Germinal center (tissue), 1 donor: Measurements from ENCODE around the gene SAMD4A.

Experiments used
- DNase-seq: peaks from one replicate; pipeline ENCODE4 v3.0.0; 2012; ENCODE audit warnings: mixed read lengths, low spot score

SAMD4A gene

DNA sequence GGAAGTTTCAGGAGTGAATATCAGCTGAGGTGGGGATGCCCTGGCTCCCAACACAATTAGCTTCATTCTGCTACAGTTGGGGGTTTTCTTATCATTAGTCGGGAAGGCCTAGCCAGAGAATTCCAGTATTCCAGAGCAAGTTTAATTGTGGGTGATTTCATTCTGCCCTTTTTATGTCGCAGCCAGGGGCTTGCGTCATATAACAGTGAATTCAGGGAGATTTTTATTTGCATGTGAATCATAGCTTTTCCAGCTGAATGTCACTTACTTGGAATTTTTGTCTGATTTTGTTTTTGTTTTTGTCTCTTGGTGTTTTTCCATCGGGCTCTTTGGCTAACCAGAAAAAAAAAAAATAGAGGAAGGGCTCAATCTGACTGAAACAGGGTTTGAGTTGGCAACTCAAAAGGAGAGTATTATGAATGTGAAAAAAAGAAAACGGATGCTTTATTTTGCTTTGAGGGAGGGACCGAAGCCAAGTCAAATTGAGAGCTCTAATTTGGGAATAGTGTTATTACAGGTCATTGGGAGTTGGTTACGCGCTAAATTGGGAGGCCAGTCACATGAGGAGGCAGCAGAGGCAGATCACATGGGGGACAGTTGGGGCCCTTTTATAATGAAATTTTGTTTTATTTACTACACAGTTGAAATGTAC is 119.4 kb downstream of the SAMD4A start:
- DNase-seq, result no peak

DNA sequence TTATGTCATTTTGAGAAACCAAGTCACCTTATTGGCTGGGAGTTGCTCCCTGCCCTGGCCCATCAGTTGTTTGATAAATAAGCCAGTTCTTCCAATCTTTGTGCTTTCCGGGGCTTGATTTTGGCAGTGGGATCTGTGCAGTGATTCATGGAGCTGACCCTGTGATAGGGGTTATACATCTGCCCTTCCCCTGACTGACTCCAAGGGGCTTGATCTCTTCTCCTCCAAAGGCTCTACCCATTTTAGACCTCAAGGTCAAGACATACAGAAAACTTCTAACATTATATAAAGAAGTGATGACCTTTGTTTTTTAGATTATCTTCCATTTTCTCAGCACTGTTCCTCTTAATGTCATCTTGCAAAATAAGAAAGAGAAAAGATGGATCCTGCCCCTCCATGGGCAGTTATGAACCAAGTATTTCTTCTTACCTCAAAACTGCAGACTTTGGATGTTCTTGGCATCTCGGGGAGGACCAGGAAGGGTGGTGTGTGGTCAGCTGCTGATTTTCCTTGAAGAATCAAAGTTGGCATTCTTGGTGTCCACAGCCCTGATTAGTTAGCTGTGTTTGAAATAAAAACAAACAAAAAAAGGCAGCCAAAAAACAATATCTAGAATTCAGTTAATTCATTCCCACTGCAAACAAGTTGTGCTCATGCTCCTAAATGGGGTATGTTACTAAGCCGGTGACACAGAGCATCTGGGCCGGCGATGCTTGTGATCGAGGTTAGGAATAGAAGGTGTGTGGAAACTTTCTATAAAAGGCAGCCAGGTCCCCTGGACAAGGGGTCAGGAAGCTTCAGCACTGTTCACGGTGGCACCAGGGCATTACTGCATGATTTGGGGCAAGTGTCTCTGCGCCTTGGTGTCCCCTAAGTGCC is 120.2 kb downstream of the SAMD4A start:
- no peak for DNase-seq

DNA sequence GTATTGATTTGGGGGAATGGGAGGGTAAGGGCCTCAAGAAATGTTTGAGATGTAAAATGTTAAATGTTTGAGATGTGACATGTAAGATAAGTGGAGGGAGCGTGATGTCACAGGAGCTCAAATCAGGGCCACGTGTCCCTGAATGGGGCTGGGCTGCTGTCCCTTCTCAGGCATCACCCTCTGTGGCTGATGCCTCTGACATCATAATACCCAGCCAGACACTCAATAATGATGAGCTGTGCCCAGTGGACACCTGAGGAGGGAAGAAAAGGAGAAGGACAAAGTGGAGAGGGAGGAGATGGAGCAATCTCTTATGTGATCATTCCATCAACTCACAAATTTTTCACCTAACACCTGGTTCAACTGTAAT is 120.8 kb downstream of the SAMD4A start:
- no peak for DNase-seq

DNA sequence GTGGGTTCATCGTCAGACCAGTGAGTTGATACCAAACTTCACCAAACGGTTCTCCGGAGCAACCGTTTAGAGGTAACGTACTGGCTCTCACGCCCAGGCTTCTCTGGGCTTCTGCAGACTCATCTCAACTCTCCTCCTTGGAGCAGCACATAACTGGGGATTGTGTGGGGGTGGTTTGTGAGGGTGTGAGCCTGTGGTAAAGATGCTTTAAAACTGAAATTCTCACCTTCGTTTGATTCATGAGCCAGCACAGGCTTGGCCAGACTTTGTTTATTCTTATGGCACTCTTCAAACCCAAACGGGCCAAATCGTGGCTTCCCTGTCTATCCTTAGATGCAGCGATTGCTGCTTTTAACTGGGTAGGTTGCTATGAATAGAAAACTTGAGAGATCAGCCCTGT is 121.3 kb downstream of the SAMD4A start:
- DNase-seq, result no peak

DNA sequence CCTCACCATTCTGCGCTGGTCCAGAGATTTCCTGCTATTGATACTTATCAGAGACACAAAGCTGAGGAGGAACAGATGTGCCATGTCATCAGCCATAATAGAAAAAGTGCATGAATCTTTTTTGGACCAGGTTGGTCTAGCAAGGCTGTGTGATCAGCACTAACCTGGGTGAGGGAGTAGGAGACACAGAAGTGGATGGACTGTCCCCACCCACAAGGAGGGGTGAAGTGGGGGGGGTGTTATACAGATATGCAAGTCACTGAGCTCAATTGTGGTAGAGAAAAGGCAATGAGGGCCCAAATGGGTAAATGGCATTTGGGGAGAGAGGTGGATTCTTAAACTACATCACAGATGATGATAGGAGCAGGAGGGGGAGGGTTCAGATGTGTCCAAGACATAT is 123.0 kb downstream of the SAMD4A start:
- DNase-seq, result no peak

DNA sequence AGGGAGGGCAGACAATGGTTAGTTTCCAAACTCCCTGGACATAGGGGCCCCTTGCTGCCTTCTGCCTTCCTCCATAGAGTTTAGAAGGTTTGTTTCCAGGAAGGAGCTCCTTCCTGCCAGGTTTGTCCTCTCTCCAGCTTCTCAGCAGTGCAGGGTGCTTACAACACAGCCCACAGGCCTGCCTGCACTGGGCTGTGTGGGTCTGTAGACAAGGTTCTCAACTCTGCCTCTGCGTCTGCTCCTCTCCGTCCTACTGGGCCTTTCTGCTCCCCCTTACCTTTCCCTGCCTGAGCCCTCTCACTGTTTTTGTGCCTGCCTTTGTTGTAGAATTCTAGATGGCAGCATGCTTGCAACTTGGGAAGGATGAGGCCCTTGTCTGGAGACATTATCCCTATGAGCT is 124.0 kb downstream of the SAMD4A start:
- no peak for DNase-seq

DNA sequence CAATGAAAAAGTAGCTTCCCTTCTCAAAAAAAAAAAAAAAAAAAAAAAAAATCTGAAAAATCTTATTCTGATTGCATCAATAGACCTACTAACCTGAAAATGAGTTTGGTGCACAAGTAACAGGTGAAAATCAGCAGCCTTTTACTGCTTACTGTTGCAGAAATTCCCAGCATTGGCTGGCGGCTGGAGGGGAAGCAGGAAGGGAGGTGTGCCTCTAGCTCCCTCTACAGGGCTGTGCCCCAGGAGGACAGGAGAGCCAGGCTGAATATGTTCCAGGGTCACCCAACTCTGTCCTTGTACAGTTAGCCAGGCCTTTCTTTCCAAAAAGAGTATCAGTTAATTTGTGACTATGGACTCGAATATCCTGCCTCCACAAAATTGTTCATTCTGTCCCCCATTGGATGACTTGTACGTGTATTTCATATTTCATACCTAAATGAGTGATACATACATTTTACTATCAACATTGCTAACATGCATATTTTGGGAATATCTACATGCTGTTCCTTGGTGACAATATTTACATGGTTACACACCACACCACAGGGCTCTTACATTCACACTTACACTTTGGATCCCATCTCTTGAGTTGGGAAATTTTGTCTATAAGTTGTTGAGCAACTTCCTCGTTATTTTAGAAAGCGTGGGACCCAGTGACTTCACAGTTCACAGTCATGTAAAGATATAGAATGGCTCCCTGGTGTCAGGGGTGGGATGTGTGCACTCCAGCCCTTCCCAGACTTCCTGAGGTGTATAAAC is 124.8 kb downstream of the SAMD4A start:
- DNase-seq, result peak; percentile 46

DNA sequence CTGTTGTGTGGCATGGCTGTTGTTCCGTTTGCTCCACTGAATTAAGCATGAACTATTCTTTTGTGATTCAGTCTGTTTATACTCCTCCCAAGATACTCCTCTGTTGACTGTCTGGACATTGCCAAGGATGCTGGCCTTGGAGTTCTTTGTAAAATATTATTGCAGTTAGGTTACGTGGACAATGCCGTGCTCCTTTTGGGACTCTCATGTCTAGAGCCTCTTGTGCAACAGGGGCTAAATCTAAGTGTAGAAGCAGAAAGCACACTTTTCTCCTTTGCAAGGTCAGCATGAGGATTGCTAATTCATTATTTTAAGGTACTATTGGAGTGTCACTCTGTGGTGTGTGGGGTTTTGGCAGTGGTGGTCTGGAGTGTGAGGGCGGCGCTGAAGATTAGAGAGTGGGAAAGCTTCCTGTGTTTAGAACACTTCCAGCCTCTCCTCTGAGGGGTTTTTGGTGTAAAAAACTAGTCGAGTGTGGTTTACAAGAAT is 125.4 kb downstream of the SAMD4A start:
- DNase-seq, result no peak

DNA sequence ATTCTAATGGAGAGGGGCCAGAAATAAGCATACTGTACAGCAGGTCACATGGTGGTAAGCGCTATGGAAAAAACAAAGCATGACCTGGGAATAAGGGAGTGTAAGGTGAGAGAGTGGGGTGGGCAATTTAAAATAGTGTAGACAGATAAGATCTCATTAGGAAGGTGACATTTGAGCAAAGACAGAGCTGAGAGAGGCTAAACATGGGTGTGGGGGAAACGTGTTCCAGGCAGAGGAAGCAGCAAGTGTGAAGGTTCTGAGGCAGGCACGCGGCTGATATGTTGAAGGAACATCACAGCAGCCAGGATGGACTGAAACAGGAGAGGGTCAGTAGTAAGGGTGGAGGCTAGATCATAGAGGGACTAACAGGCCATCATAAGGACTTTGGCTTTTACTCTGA is 126.8 kb downstream of the SAMD4A start:
- DNase-seq, result no peak

DNA sequence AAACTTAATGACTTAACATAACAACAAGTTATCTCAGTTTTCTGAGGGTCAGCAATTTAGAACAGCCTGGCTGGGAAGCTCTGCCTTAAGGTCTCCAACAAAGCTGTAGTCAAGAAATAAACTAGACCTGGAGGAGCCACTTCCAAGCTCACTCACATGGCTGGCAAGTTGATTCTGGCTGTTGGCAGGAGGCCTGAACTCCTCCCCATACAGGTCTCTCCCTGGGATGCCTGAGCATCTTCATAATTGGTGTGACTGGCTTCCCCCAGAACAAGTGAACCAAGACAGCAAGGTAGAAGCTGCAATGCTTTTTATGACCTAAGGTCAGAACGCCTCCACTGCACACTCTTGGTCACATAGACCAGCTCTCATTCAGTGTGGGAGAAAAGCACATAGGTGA is 128.3 kb downstream of the SAMD4A start:
- no peak for DNase-seq

DNA sequence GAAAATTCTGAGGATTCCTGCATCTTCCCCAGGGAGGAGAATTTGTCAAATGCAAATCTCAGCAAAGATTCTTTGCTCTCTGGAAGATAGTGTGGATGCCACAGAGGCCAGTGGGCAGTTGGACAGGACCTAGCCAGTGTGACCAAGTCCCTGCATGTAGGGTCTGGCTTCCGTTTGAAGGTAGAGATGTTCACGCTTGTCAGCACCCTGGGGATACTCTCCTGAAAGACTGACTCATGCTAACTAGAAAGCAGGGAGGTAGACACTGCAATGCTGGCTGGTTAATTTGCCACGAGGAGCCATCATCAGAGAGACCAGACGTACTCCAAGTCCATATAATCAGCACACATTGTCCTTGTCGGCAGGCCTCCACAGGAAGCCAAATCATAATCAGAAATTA is 130.1 kb downstream of the SAMD4A start:
- no peak for DNase-seq

DNA sequence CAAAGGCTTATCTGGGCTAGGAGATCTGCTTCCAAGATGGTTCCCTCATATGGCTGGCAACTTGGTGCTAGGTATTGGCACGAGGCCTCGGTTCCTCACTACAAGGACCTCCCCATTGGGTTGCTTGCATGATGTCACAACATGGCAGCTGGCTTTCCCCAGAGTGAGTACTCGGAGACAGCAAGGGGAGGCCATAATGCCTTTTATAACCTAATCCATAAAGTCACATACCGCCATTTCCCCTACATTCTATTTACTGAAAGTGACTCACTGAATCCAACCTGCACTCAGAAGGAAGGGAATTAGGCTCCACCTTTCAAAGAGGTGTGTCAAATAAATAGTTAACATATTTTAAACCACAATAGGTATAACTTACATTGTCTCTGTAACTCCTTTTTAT is 130.9 kb downstream of the SAMD4A start:
- no peak for DNase-seq

DNA sequence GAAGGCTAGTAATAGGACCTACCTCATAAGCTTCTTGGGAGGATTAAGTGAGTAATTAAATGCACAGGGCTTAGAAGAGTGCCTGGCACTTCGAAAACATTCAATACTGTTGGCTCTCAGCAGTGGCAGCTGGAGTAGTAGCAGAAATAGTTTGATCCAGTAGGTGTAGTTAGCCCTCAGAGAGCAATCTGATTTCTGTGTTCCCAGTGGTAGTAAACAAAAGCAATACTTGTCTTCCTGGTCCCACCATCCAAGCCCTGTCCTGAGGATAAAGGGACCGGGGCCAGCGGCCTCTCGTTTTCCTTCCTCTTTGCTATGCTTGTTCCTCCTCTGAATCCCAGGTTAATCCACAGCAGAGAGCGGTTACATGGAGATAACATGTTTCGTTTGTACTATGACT is 131.6 kb downstream of the SAMD4A start:
- DNase-seq, result no peak

DNA sequence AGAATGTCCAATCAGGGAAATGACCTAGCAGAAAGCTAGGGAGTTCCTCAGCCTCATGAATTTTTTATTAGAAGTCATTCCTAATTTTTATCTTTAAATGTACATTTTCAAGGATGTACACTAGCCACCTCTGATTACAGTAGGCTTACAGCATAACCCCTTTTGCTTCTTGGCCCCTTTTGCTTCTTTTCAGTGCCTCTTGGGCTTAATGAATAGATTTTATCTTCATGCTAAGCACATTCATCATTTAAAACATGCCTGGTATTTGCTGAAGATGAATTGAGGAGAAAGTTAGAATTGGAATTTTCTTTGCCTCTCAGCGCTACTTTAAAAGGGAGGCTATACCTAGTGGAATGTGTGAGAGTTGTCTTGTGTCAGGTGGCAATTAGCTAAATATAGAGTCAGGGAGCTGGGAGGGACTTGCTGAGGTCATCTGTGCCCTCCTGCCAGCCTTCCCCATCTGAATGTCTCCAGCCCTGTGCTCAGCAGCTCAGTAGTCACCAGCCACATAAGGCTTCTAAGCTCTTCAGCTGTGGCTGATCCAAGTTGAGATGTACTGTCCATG is 132.1 kb downstream of the SAMD4A start:
- no peak for DNase-seq

DNA sequence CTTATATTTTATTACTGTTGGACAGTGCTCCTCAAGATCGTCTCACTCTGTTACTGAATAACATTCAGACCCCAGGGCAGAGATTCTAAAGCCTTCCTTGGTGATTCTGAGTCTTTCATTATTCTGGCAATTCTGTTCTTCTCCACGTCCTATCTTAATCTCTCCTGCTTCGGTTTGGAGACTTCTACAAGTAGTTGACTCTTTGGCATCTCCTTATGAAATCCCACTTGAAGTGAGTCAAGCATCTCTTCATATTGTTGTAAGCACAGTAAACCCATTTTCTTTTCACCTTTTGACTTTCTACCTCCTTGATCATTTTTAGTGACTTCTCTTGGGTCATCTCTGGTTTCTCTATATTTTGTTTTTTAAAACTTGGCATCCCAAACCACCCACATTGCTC is 132.8 kb downstream of the SAMD4A start:
- no peak for DNase-seq

DNA sequence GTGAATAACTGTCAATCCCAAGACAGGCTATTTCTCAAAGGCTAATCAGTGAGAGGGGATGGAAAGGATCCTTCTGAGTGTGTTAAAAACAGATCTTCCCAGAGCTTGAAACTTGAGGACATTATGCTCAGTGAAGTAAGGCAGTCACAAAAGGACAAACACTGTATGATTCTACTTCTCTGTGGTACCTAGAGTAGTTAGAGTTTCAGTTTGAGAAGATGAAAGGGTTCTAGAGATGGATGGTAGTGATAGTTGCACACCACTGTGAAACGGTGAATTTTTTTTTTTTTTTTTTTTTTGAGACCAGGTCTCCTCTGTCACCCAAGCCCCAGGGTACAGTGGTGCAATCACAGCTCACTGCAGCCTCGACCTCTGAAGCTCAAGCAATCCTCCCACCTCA is 133.8 kb downstream of the SAMD4A start:
- DNase-seq, result no peak

DNA sequence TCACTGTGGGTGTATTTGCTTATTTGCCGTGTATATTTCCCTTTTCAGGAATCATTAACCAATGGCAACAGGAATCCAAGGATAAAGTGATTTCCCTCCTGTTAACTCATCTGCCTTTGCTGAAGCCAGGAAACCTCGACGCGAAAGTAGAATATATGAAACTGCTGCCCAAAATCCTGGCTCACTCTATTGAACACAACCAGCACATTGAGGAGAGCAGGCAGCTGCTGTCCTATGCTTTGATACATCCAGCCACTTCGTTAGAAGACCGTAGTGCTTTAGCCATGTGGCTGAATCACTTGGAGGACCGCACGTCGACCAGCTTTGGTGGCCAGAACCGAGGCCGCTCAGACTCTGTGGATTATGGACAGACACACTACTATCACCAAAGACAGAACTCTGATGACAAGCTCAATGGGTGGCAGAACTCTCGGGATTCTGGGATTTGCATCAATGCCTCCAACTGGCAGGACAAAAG is 135.1 kb downstream of the SAMD4A start:
- DNase-seq, result no peak

DNA sequence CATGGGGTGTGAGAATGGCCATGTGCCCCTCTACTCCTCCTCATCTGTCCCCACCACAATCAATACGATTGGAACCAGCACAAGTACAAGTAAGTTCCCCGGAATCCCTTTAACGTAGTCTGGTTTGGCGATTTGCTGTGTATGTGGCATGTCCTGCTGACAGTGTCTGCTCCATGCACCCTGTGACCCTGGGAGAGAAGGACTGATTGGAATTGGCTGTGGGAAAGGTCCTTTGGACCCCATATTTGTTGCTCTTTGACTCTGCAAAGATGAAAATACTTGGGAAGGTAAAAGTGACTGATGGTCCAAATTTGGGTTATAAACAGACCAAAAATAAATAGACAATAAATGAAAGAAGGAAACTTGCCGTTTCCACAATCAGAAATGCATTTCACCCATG is 135.6 kb downstream of the SAMD4A start:
- no peak for DNase-seq

DNA sequence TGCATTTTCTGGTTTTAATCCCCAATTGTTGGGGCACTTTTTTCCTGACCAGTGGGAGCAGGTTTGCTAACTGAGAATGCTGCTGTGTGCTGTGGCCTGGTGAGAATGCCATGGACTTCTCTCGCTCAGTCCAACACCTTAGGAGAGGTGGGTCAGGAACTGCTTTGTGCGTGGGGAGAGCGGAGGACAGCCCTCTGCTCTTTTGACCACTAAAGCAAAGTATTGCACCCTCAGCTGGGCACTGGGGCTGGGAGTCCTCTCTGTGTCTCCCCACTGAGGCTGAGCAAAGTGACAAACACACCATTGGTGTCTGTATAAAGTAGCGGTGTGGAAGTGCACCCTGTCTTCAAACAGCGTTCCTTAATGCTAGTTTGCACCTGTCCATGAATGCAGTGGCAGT is 136.2 kb downstream of the SAMD4A start:
- no peak for DNase-seq

DNA sequence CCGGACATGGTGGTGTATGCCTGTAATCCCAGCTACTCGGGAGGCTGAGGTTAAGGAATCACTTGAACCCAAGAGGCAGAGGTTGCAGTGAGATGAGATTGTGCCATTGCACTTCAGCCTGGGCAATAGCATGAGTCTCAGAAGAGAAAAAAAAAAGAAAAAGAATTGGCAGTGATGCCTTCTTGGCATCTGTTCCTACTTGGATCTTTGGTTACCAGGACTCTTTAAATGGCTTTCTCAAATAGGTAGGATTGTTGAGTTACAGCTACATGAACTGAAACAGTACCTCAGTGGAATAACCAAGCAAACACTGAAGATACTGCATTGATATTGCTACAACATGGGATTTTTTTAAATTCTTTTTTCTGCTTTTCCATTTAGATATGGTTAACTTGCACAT is 136.8 kb downstream of the SAMD4A start:
- DNase-seq, result no peak

DNA sequence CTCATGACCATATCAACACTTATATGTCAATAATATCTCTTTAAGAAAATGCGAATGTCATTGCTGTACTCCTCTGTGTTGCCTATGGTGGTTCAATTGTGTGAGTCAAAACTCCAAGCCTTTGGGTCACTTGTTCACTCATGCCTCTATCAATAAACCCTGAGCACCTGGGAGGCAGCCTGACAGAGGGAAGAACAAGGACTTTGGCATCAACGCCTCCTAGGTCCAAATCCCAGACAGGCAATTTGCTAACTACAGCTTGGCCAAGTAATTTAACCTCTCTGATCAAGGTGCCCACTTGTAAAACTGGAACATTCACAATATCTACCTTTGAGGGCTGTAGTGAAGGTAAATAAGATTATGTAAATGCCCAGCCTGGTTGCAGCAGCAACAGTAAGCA is 137.8 kb downstream of the SAMD4A start:
- no peak for DNase-seq

DNA sequence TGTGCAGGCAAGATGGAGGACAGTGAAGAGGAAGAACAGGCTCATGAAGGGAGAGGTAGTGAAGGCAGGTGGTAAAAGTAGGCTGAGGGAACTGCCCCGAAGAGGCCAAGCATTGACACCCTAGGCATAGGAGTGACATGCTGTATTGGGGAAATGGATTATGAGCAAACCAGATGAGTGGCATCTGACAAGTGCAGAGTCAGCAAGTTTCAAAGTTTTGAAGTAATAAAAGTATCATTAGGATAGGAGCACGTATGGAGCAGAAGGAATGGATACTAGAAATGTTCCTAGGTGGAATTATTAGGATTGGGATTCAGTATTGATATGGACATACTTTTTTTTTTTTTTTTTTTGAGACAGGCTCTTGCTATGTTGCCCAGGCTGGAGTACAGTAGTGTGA is 139.8 kb downstream of the SAMD4A start:
- no peak for DNase-seq
